HUES6 (cell line): ENCODE measurements around the gene SRRM2.

Source experiments
- H3K27ac ChIP-seq: 2 replicates; pipeline ENCODE4 v1.7.0; 2013; ENCODE audit warnings: low read depth, mild to moderate bottlenecking, low read length, inconsistent platforms
- H3K27me3 ChIP-seq: 2 replicates; pipeline ENCODE4 v1.6.1; 2013; ENCODE audit warnings: low read length; ENCODE audit not compliant: control insufficient read depth, insufficient read depth
- H3K36me3 ChIP-seq: 2 replicates; pipeline ENCODE4 v1.6.1; 2013; ENCODE audit warnings: low read length; ENCODE audit not compliant: control insufficient read depth, insufficient read depth
- H3K4me1 ChIP-seq: 2 replicates; pipeline ENCODE4 v1.6.1; 2013; ENCODE audit warnings: low read length; ENCODE audit not compliant: control insufficient read depth, insufficient read depth
- H3K4me3 ChIP-seq: 2 replicates; pipeline ENCODE4 v1.5.1; 2013; ENCODE audit warnings: low read depth, low read length
- H3K9ac ChIP-seq: one replicate; pipeline ENCODE4 v1.6.1; 2013; ENCODE audit warnings: mild to moderate bottlenecking, low read length
- H3K9me3 ChIP-seq: 2 replicates; pipeline ENCODE4 v1.6.1; 2013; ENCODE audit warnings: low read depth, low read length; ENCODE audit not compliant: control insufficient read depth, insufficient read depth

The SRRM2 gene

GRCh38 chr16:2724816-2725348, 27.6 kb upstream of the SRRM2 start:
- H3K9me3 ChIP-seq: no peaks in the 10 kb centered on the region
- no peaks in the 10 kb centered on the region for H3K4me1 ChIP-seq
- no peaks in the 10 kb centered on the region for H3K27me3 ChIP-seq
- H3K9ac ChIP-seq: no peak overlapping the region
- no peak overlapping the region for H3K27ac ChIP-seq
- H3K4me3 ChIP-seq: no peak overlapping the region
- no peaks in the 10 kb centered on the region for H3K36me3 ChIP-seq

GRCh38 chr16:2726923-2727322, 25.5 kb upstream of the SRRM2 start:
- Histone ChIP-seq H3K4me3 (no peak overlapping the region), H3K36me3 (no peaks in the 10 kb centered on the region), H3K4me1 (no peaks in the 10 kb centered on the region), H3K9me3 (no peaks in the 10 kb centered on the region), H3K27ac (no peak overlapping the region), H3K9ac (no peak overlapping the region), H3K27me3 (no peaks in the 10 kb centered on the region)

- H3K27ac ChIP-seq: no peak overlapping the region
- no peaks in the 10 kb centered on the region for H3K4me1 ChIP-seq
- H3K27me3 ChIP-seq: no peaks in the 10 kb centered on the region
- no peak overlapping the region for H3K4me3 ChIP-seq
- H3K36me3 ChIP-seq: no peaks in the 10 kb centered on the region
- H3K9me3 ChIP-seq: no peaks in the 10 kb centered on the region
- H3K9ac ChIP-seq: no peak overlapping the region
These were observed 24.4 kb upstream of the SRRM2 start for GRCh38 chr16:2728034-2728433.

- Histone ChIP-seq H3K36me3 (no peaks in the 10 kb centered on the region), H3K4me1 (peaks cover 13% of the 10 kb centered on the region), H3K9me3 (no peaks in the 10 kb centered on the region), H3K4me3 (no peak overlapping the region), H3K9ac (no peak overlapping the region), H3K27ac (no peak overlapping the region), H3K27me3 (no peaks in the 10 kb centered on the region)
These were observed 17.5 kb upstream of the SRRM2 start for GRCh38 chr16:2734844-2735515.

GRCh38 chr16:2736476-2737237, 15.8 kb upstream of the SRRM2 start:
- H3K27ac ChIP-seq: no peak overlapping the region
- no peaks in the 10 kb centered on the region for H3K36me3 ChIP-seq
- peaks cover 18% of the 10 kb centered on the region for H3K4me1 ChIP-seq
- H3K4me3 ChIP-seq: no peak overlapping the region
- H3K9me3 ChIP-seq: no peaks in the 10 kb centered on the region
- H3K9ac ChIP-seq: no peak overlapping the region
- no peaks in the 10 kb centered on the region for H3K27me3 ChIP-seq

GRCh38 chr16:2737238-2737605, 15.2 kb upstream of the SRRM2 start:
- no peak overlapping the region for H3K27ac ChIP-seq
- no peaks in the 10 kb centered on the region for H3K36me3 ChIP-seq
- no peak overlapping the region for H3K4me3 ChIP-seq
- peaks cover 18% of the 10 kb centered on the region for H3K4me1 ChIP-seq
- no peak overlapping the region for H3K9ac ChIP-seq
- no peaks in the 10 kb centered on the region for H3K27me3 ChIP-seq
- H3K9me3 ChIP-seq: no peaks in the 10 kb centered on the region

- Histone ChIP-seq H3K4me3 (no peak overlapping the region), H3K27ac (no peak overlapping the region), H3K9me3 (no peaks in the 10 kb centered on the region), H3K27me3 (no peaks in the 10 kb centered on the region), H3K4me1 (peaks cover 18% of the 10 kb centered on the region), H3K9ac (no peak overlapping the region), H3K36me3 (no peaks in the 10 kb centered on the region)
These were observed 14.5 kb upstream of the SRRM2 start for GRCh38 chr16:2737895-2738418.

- Histone ChIP-seq H3K4me3 (no peak overlapping the region), H3K27ac (no peak overlapping the region), H3K27me3 (no peaks in the 10 kb centered on the region), H3K36me3 (no peaks in the 10 kb centered on the region), H3K4me1 (peaks cover 18% of the 10 kb centered on the region), H3K9me3 (no peaks in the 10 kb centered on the region), H3K9ac (no peak overlapping the region)
These were observed 13.8 kb upstream of the SRRM2 start for GRCh38 chr16:2738615-2739014.

GRCh38 chr16:2739625-2740430, 12.6 kb upstream of the SRRM2 start:
- Histone ChIP-seq H3K4me1 (peaks cover 18% of the 10 kb centered on the region), H3K27ac (peak overlapping the region; percentile 9; the same call in 1 of the 2 replicates), H3K9ac (no peak overlapping the region)

GRCh38 chr16:2740476-2740875, 12.0 kb upstream of the SRRM2 start:
- no peaks in the 10 kb centered on the region for H3K27me3 ChIP-seq
- no peak overlapping the region for H3K9ac ChIP-seq

More at GRCh38 chr16:2739625-2740430, 12.6 kb upstream of the SRRM2 start:
- Histone ChIP-seq H3K27me3 (no peaks in the 10 kb centered on the region), H3K4me3 (no peak overlapping the region), H3K36me3 (no peaks in the 10 kb centered on the region), H3K9me3 (no peaks in the 10 kb centered on the region)

More at GRCh38 chr16:2740476-2740875, 12.0 kb upstream of the SRRM2 start:
- peaks cover 18% of the 10 kb centered on the region for H3K4me1 ChIP-seq
- H3K9me3 ChIP-seq: no peaks in the 10 kb centered on the region
- no peak overlapping the region for H3K27ac ChIP-seq
- no peaks in the 10 kb centered on the region for H3K36me3 ChIP-seq
- no peak overlapping the region for H3K4me3 ChIP-seq
